ENCODE results near the gene OR5K1. TPM values are rescaled to one million over a fixed set of nuclear protein-coding genes. Genes with fewer than 3 reads are reported as not detected.

Gene OR5K1
- polyA plus RNA-seq (ENCODE audit: insufficient read length), result not detected

GRCh38 chr3:98462901-98463300, at the start of gene OR5K1:
Gene OR5K1 (plus strand): TSS chr3:98463201. CDS start chr3:98469577, 6,376 bp downstream.
- DNase-seq (ENCODE audit: low read depth), result no peak

GRCh38 chr3:98432575-98432974, 30.4 kb upstream of the OR5K1 start:
- no peak for DNase-seq (ENCODE audit: low read depth)

- DNase-seq (ENCODE audit: low read depth), result no peak
Measured at GRCh38 chr3:98433764-98434163, 29.2 kb upstream of the OR5K1 start.

GRCh38 chr3:98434412-98434811, 28.6 kb upstream of the OR5K1 start:
- no peak for DNase-seq (ENCODE audit: low read depth)

- DNase-seq (ENCODE audit: low read depth), result no peak
Measured at GRCh38 chr3:98440283-98440682, 22.7 kb upstream of the OR5K1 start.

- no peak for DNase-seq (ENCODE audit: low read depth)
Measured at GRCh38 chr3:98445949-98446406, 17.0 kb upstream of the OR5K1 start.

- no peak for DNase-seq (ENCODE audit: low read depth)
Measured at GRCh38 chr3:98449606-98450193, 13.3 kb upstream of the OR5K1 start.

GRCh38 chr3:98450372-98450771, 12.6 kb upstream of the OR5K1 start:
- no peak for DNase-seq (ENCODE audit: low read depth)

GRCh38 chr3:98453827-98454226, 9.2 kb upstream of the OR5K1 start:
- no peak for DNase-seq (ENCODE audit: low read depth)

- DNase-seq (ENCODE audit: low read depth), result no peak
Measured at GRCh38 chr3:98454929-98455328, 8.1 kb upstream of the OR5K1 start.

- no peak for DNase-seq (ENCODE audit: low read depth)
Measured at GRCh38 chr3:98457543-98457942, 5.5 kb upstream of the OR5K1 start.

GRCh38 chr3:98460220-98460619, 2.8 kb upstream of the OR5K1 start:
- DNase-seq (ENCODE audit: low read depth), result no peak

- no peak for DNase-seq (ENCODE audit: low read depth)
Measured at GRCh38 chr3:98482717-98483482, 19.9 kb downstream of the OR5K1 start.

GRCh38 chr3:98483626-98484025, 20.6 kb downstream of the OR5K1 start:
- DNase-seq (ENCODE audit: low read depth), result no peak

- DNase-seq (ENCODE audit: low read depth), result no peak
Measured at GRCh38 chr3:98497381-98497780, 34.4 kb downstream of the OR5K1 start, which contains the start of gene OR5K2. Gene OR5K2 (plus strand): TSS chr3:98497681. CDS start chr3:98497681, 0 bp downstream.

GRCh38 chr3:98500019-98500418, 37.0 kb downstream of the OR5K1 start:
- DNase-seq (ENCODE audit: low read depth), result no peak

- no peak for DNase-seq (ENCODE audit: low read depth)
Measured at GRCh38 chr3:98501270-98501669, 38.3 kb downstream of the OR5K1 start.

- no peak for DNase-seq (ENCODE audit: low read depth)
Measured at GRCh38 chr3:98501863-98502576, 39.0 kb downstream of the OR5K1 start.

GRCh38 chr3:98504539-98504938, 41.5 kb downstream of the OR5K1 start:
- no peak for DNase-seq (ENCODE audit: low read depth)

- no peak for DNase-seq (ENCODE audit: low read depth)
Measured at GRCh38 chr3:98508582-98508981, 45.6 kb downstream of the OR5K1 start.

GRCh38 chr3:98512576-98512975, 49.6 kb downstream of the OR5K1 start:
- no peak for DNase-seq (ENCODE audit: low read depth)

GRCh38 chr3:98513091-98513511, 50.1 kb downstream of the OR5K1 start:
- DNase-seq (ENCODE audit: low read depth), result no peak

GRCh38 chr3:98513736-98514135, 50.7 kb downstream of the OR5K1 start:
- no peak for DNase-seq (ENCODE audit: low read depth)
